SW480 (cell line): ENCODE data around the gene CALCR.
"Not testable (repeated sequence)": the region's sequence is repeated elsewhere in the genome, so short reads cannot be mapped to it uniquely, and the experiment has no call there.

Experiments
- DNase-seq: peaks from one replicate; pipeline ENCODE4 v3.0.0-alpha.2; 2016; ENCODE audit warnings: low spot score

Gene CALCR

GRCh38 chr7:93574646-93575554 lies at the start of gene CALCR:
Gene CALCR (minus strand): TSS chr7:93574724. CDS start chr7:93486981, 87,743 bp downstream.
- DNase-seq: no peak

GRCh38 chr7:93623816-93624215 lies 49.3 kb upstream of the CALCR start:
- no peak for DNase-seq

- DNase-seq: peak; percentile 86
Observed at GRCh38 chr7:93622036-93623033, 47.8 kb upstream of the CALCR start.

- DNase-seq: no peak
Observed at GRCh38 chr7:93620864-93621263, 46.3 kb upstream of the CALCR start.

- DNase-seq: no peak
Observed at GRCh38 chr7:93620057-93620456, 45.5 kb upstream of the CALCR start.

- peak; percentile 16 for DNase-seq
Observed at GRCh38 chr7:93601363-93601762, 26.8 kb upstream of the CALCR start.

GRCh38 chr7:93594250-93594649 lies 19.7 kb upstream of the CALCR start:
- DNase-seq: no peak

GRCh38 chr7:93592588-93593266 lies 18.2 kb upstream of the CALCR start:
- DNase-seq: no peak

- not testable (repeated sequence) for DNase-seq
Observed at GRCh38 chr7:93591224-93592050, 16.9 kb upstream of the CALCR start.

- not testable (repeated sequence) for DNase-seq
Observed at GRCh38 chr7:93586479-93586865, 11.9 kb upstream of the CALCR start.

GRCh38 chr7:93585694-93586478 lies 11.4 kb upstream of the CALCR start:
- not testable (repeated sequence) for DNase-seq

- no peak for DNase-seq
Observed at GRCh38 chr7:93579431-93579830, 4.9 kb upstream of the CALCR start.

GRCh38 chr7:93578762-93579161 lies 4.2 kb upstream of the CALCR start:
- DNase-seq: no peak

GRCh38 chr7:93575555-93576399 lies 1.3 kb upstream of the CALCR start:
- DNase-seq: no peak

GRCh38 chr7:93574269-93574645 lies 267 bp downstream of the CALCR start:
- DNase-seq: no peak

- no peak for DNase-seq
Observed at GRCh38 chr7:93569189-93569588, 5.3 kb downstream of the CALCR start.

- DNase-seq: no peak
Observed at GRCh38 chr7:93566876-93567275, 7.6 kb downstream of the CALCR start.

- DNase-seq: no peak
Observed at GRCh38 chr7:93563584-93563983, 10.9 kb downstream of the CALCR start.

GRCh38 chr7:93562936-93563335 lies 11.6 kb downstream of the CALCR start:
- no peak for DNase-seq
